Mesothelial cell of epicardium (in vitro differentiated cells): ENCODE results near the gene ENPP1. TPM values are rescaled to one million over a fixed set of nuclear protein-coding genes. Genes with fewer than 3 reads are reported as not detected.
A peak's percentile ranks its signal among the peaks of the same experiment; 100 is the strongest.

Source experiments
- DNase-seq, 2 experiments: peaks; one replicate each; pipeline ENCODE4 v3.0.0; 2021; ENCODE audit warnings: low spot score in 2 of 2; ENCODE audit not compliant: unreplicated experiment in 2 of 2
- H3K27ac Mint-ChIP-seq: 2 replicates; pipeline ENCODE4 v1.8.0; 2021; ENCODE audit warnings: mixed read lengths
- H3K27me3 Mint-ChIP-seq: 2 replicates; pipeline ENCODE4 v1.8.0; 2021; ENCODE audit warnings: low read depth, mixed read lengths
- H3K36me3 Mint-ChIP-seq: 2 replicates; pipeline ENCODE4 v1.8.0; 2021; ENCODE audit warnings: mixed read lengths
- H3K4me1 Mint-ChIP-seq: 2 replicates; pipeline ENCODE4 v1.8.0; 2021; ENCODE audit warnings: mixed read lengths
- H3K4me3 Mint-ChIP-seq: 2 replicates; pipeline ENCODE4 v1.8.0; 2021; ENCODE audit warnings: mild to moderate bottlenecking, moderate library complexity, mixed read lengths
- H3K9me3 Mint-ChIP-seq: 2 replicates; pipeline ENCODE4 v1.8.0; 2021; ENCODE audit warnings: mixed read lengths
- CTCF ChIP-seq: fragments of 200-600 bp; sonication (generic); IDR thresholded peaks from one replicate; pipeline ENCODE4 v1.5.0; 2021; ENCODE audit warnings: antibody characterized with exemption; ENCODE audit not compliant: unreplicated experiment
- total RNA-seq: library from RNA; stranded (reverse); gene quantifications from 3 replicates; pipeline ENCODE4 v1.2.1, GENCODE V29; 2021

The ENPP1 gene
- total RNA-seq, 1 donor from 2014 or later = 6.8 TPM

GRCh38 chr6:131821010-131821807, 13.4 kb downstream of the ENPP1 start:
- H3K27ac Mint-ChIP-seq = no peak overlapping the region
- H3K36me3 Mint-ChIP-seq = no peaks in the 10 kb centered on the region
- peaks cover 1% of the 10 kb centered on the region for H3K27me3 Mint-ChIP-seq
- no peak for DNase-seq
- TF ChIP-seq CTCF = no peak
- H3K4me1 Mint-ChIP-seq = peaks cover 45% of the 10 kb centered on the region
- H3K9me3 Mint-ChIP-seq = no peaks in the 10 kb centered on the region
- no peak overlapping the region for H3K4me3 Mint-ChIP-seq

- Mint-ChIP-seq H3K4me1 (peaks cover 45% of the 10 kb centered on the region), H3K9me3 (no peaks in the 10 kb centered on the region), H3K27me3 (peaks cover 1% of the 10 kb centered on the region), H3K27ac (no peak overlapping the region), H3K4me3 (no peak overlapping the region), H3K36me3 (no peaks in the 10 kb centered on the region)
- no peak for DNase-seq
- no peak for TF ChIP-seq CTCF
These were observed 14.3 kb downstream of the ENPP1 start for GRCh38 chr6:131822119-131822518.

- Mint-ChIP-seq H3K4me3 (no peak overlapping the region), H3K36me3 (no peaks in the 10 kb centered on the region), H3K27me3 (peaks cover 1% of the 10 kb centered on the region), H3K4me1 (peaks cover 53% of the 10 kb centered on the region), H3K27ac (no peak overlapping the region), H3K9me3 (no peaks in the 10 kb centered on the region)
- DNase-seq = no peak
- no peak for TF ChIP-seq CTCF
These were observed 15.6 kb downstream of the ENPP1 start for GRCh38 chr6:131823276-131823902.

GRCh38 chr6:131825946-131826345, 18.1 kb downstream of the ENPP1 start:
- H3K27ac Mint-ChIP-seq = no peak overlapping the region
- no peak overlapping the region for H3K4me3 Mint-ChIP-seq
- no peaks in the 10 kb centered on the region for H3K27me3 Mint-ChIP-seq
- no peak for TF ChIP-seq CTCF
- no peak for DNase-seq
- no peaks in the 10 kb centered on the region for H3K9me3 Mint-ChIP-seq
- H3K4me1 Mint-ChIP-seq = peaks cover 56% of the 10 kb centered on the region
- H3K36me3 Mint-ChIP-seq = no peaks in the 10 kb centered on the region

GRCh38 chr6:131828080-131828479, 20.3 kb downstream of the ENPP1 start:
- no peaks in the 10 kb centered on the region for H3K36me3 Mint-ChIP-seq
- no peak for DNase-seq
- H3K4me3 Mint-ChIP-seq = no peak overlapping the region
- H3K9me3 Mint-ChIP-seq = no peaks in the 10 kb centered on the region
- TF ChIP-seq CTCF = no peak
- no peaks in the 10 kb centered on the region for H3K27me3 Mint-ChIP-seq
- peaks cover 54% of the 10 kb centered on the region for H3K4me1 Mint-ChIP-seq
- peak overlapping the region; percentile 39 for H3K27ac Mint-ChIP-seq
